GM19099 (cell line): ENCODE results near the gene C10orf67.

Experiments used
- POLR2A ChIP-seq: IDR thresholded peaks from 3 replicates; pipeline ENCODE4 v1.6.1; 2011; ENCODE audit warnings: low read depth; ENCODE audit not compliant: insufficient read length; ENCODE audit errors: extremely low read depth

The C10orf67 gene

DNA sequence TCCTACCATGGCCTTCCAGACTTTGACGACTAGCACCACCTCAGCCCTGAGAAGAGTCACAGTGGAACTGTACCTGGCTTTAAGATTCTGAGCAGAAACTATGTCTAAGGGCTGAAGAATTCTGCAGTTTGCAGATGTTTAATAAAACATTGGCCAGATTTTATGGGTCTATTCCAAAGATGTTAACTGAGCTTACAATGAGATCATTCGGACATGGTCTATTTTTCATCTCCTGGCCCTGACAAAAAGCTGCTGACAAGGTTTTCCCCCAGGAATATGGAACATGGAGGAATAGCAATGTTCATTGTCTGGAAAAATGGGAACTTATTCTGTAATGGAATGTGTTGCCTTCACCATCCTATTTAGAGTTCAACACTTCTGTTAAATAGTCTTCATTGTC lies 86.1 kb downstream of the C10orf67 start:
- TF ChIP-seq POLR2A, result no peak

DNA sequence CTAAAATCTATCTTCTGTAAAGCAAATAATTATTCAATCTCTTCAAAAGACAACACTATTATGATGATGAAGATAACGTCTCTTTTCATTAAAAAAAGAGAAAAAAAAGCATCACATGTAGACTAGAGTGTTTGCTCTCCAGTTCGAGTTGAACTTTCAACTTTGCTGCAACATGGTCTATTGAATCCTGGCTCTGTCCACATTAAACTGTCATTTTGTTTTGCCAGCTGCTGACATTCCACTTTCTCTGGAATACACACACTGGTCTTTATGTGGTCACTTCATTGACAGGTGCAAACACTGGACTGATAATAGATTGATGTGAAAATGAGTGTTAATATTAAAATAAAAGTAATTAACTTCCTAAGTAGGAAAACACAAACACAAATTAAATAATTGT lies 90.8 kb downstream of the C10orf67 start:
- no peak for TF ChIP-seq POLR2A

DNA sequence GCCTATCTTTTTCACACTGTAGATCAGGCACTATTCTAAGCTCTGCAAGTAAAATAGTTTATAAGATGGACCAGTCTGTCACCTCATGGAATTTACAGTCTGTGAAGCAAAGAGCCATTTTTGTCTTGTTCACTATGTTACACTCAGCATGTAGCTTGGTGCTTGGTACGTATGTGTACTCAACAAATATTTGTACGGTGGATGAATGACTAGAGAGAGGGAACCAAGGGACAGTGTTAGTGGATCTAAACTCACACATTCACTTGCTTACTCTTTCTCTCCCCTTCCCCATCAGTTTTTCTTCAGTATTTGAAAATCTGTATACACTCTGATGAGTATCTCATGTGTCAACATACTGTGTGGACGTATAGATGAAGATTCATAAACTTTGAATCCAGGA lies 106.6 kb downstream of the C10orf67 start:
- no peak for TF ChIP-seq POLR2A

- TF ChIP-seq POLR2A, result no peak
Observed at GRCh38 chr10:23230582-23230981, 114.0 kb downstream of the C10orf67 start.

GRCh38 chr10:23217471-23217870 lies 127.1 kb downstream of the C10orf67 start:
- TF ChIP-seq POLR2A, result no peak

DNA sequence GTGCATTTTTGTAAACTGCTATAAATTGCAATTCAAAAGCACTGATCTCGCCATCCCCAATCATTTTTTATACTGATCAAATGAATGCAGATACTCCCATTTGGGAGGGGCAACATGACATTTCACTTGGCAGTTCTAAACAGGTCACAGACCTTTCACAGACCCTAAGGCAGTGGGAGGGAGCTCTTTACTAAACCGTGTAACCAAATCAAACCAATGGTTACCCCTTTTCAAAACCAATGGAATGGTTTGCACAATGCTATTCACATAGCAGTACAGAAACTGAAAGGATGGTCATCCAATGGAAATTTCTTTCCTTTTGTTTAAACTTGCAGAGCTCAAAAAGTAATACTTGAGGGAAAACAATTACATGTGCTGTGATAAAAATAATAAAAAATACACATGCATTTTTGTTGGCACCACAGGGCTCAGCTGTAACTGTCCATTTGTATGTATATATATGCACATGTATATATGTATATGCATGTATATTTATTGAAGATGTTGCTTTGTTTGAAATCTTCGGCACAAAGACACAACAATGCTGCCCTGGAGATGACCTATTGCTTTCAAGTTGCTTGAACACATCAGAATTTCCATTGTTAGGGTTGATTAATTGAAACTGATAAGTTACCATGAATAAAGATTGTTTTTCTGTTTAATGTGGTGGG lies 138.5 kb downstream of the C10orf67 start:
- no peak for TF ChIP-seq POLR2A

- no peak for TF ChIP-seq POLR2A
Observed at GRCh38 chr10:23204773-23205172, 139.8 kb downstream of the C10orf67 start.

GRCh38 chr10:23203369-23204325 lies 140.9 kb downstream of the C10orf67 start:
- TF ChIP-seq POLR2A, result no peak

GRCh38 chr10:23202779-23203178 lies 141.8 kb downstream of the C10orf67 start:
- TF ChIP-seq POLR2A, result no peak

GRCh38 chr10:23201837-23202236 lies 142.8 kb downstream of the C10orf67 start:
- no peak for TF ChIP-seq POLR2A

DNA sequence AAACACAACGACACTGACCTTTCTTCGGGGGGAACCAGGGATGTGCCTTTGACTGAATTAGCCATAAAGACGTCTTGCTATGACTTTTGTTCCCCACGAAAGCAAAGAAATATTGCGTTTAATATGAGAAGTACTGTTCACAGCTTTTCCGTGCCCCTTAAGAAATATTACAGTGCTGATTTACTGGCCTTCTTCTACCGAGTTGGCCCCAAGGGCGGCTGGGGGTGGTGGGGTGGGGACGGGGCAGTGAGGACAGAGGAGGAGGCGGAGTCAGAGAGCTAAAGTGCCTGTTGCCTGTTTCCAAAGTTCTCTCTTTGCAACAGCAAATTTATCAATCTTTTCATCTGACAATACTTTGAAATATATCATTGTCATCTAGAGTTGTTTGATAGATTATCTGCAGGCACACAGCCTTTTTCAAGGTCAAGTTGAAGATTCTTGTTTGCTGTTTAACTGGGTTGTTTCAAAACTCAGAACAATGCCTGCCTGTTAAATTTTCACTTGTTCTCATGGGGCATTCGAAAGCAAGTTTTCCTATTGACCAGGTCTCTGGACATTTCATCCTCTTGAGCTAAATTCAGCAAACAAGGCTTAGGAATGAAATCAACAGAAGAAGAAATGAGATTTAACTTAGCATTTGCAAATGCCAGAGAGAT lies 143.5 kb downstream of the C10orf67 start:
- TF ChIP-seq POLR2A, result no peak

DNA sequence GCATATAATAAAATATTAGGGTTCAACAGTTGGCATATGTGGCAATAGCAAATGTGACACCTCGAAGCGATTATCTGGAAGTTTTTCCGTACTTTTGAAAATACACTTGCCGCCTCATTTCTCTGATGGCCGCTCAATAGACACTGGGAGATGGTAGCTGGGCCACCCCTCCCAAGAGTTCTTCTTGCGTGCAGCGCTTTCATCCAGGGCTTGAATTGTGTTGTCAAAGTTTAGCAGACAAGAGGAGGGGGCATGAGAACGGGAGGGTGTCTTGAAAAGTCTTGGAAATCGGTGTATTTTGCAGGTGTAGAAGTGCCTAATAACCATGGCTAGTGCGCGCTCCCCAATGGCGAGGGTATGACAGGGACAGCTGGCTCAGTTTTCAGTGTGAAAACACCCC lies 144.0 kb downstream of the C10orf67 start:
- no peak for TF ChIP-seq POLR2A

DNA sequence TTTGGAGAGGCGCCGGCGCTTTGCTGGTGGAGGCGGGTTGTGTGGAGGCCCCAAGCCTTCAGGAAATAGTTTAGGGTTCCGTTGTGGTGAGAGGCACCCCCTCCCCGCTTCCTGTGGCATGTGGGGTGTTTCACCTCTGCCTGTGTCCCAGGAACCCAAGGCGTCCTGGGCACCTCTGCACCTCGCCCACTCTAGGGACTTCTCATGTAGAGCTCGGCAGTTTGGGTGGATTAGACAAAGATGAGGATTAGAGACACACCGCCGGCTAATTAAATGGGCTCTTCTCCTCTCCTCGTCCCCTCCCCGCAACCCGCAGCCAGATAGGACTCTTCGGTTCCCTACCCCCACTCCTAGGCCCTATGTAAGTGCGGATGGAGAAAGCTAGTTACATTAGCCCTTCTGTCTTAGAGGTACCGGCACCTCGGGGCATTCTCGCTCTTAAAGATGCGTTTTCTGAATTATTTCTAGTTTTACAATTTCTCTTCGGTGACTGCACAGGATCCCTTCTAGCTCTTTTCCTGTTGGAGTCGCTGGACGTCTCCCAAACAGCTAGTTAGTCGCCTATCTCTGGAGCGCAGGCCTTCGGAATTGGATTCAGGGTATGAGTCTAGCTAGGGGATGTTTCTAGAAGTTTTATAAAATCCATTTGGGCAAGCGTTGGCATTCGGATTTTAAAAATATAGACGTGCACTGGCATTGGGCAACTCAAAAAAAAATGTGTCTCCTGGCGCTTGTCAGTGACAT lies 144.7 kb downstream of the C10orf67 start:
- no peak for TF ChIP-seq POLR2A

GRCh38 chr10:23198940-23199767 lies 145.4 kb downstream of the C10orf67 start:
- TF ChIP-seq POLR2A, result no peak
